Measurements from ENCODE around the gene CAMK1D.

CAMK1D gene

DNA sequence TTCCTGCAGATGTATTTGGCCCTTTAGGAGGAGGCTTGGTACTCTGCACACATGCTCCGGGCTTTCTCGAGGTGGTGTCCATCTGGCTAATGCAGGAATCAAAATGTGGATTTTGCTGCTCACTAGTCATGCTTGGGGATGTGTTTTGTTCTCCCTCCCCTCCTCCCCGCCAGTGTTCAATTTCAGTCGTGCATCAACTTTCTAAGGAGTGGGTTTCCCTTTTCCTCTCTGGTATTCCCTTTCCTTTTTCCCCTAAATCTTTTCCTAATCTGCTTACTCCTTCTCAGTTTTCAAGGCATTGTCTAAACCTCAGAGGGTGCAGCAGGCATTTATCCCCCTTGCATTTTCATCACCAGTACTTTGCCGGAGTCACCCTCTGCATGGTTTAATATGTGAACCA is 450.4 kb downstream of the CAMK1D start:
- peak overlapping the region; percentile 76 to 90 (median 77) for H3K27ac Mint-ChIP-seq
- no peaks in the 10 kb centered on the region for H3K9me3 Mint-ChIP-seq
- H3K36me3 Mint-ChIP-seq (ENCODE audit: low read depth) = no peaks in the 10 kb centered on the region
- H3K4me3 Mint-ChIP-seq = peak overlapping the region in 1 of 3 experiments; percentile 40
- TF ChIP-seq, protein P1, sequence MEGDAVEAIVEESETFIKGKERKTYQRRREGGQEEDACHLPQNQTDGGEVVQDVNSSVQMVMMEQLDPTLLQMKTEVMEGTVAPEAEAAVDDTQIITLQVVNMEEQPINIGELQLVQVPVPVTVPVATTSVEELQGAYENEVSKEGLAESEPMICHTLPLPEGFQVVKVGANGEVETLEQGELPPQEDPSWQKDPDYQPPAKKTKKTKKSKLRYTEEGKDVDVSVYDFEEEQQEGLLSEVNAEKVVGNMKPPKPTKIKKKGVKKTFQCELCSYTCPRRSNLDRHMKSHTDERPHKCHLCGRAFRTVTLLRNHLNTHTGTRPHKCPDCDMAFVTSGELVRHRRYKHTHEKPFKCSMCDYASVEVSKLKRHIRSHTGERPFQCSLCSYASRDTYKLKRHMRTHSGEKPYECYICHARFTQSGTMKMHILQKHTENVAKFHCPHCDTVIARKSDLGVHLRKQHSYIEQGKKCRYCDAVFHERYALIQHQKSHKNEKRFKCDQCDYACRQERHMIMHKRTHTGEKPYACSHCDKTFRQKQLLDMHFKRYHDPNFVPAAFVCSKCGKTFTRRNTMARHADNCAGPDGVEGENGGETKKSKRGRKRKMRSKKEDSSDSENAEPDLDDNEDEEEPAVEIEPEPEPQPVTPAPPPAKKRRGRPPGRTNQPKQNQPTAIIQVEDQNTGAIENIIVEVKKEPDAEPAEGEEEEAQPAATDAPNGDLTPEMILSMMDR (IDR thresholded peaks at IDR 0.05; ENCODE audit: unreplicated experiment in 3 of 3) = no peak
- H3K27me3 Mint-ChIP-seq (ENCODE audit: low read depth) = no peaks in the 10 kb centered on the region
- H3K4me1 Mint-ChIP-seq = peaks cover 72% of the 10 kb centered on the region

DNA sequence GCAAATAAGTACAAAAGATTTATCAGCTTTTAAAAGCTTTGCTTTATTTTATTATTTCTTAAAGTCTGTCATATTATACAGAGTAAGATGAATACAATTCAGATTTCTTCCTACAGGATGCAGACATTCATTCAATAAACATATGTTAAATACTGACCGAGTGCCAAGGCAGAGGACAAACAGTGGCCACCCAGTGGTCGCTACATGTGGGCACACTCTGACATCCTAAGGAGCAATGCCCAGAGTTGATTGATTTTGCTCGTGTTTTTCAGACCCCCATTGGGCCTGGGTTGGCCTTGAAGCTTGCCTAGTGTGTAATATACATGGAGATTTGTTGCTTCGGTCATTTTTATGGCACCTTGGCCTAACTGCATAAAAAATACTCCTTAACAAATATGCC is 451.0 kb downstream of the CAMK1D start:
- Mint-ChIP-seq H3K36me3 (ENCODE audit: low read depth) (no peaks in the 10 kb centered on the region), H3K27me3 (ENCODE audit: low read depth) (no peaks in the 10 kb centered on the region), H3K9me3 (no peaks in the 10 kb centered on the region), H3K4me1 (peaks cover 66% of the 10 kb centered on the region), H3K27ac (peak overlapping the region; percentile 73 to 90 (median 76)), H3K4me3 (no peak overlapping the region)
- TF ChIP-seq, protein P1 (IDR thresholded peaks at IDR 0.05; ENCODE audit: unreplicated experiment in 3 of 3) = peak; percentile 23 to 28 (median 24)

DNA sequence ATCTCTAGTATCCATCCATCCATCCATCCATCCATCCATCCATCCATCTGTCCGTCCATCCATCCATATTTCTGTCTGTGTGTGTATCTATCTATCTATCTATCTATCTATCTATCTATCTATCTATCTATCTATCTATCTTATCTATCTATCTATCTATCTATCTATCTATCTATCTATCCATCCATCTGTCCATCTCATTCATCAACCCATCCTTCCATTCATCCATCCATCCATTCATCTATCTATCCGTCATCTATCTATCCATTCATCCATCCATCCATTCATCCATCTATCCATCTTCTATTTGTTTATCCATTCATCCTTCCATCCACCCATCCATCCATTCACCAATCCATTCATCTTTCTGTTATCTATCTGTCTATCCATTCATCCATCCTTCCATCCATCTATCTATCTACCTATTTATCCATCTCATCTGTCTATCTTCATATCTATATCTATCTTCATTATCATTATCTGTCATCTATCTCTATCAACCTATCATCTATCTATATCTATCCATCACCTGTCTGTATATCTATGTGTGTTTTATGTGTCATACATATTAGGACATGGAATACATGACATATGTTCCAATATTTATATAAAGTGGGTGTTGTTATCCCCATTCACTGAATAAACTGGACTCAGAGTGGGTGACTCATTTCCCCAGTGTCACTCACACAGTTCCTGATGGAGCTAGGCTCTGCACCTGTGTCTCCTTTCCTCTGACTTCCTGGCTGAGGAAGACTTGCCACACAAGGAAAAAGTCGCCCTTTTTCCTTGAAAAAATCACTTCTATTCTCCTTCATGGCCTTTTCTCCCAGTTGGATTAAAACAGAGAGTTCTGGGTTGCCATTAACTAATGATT is 452.1 kb downstream of the CAMK1D start:
- Mint-ChIP-seq H3K36me3 (ENCODE audit: low read depth) (no peaks in the 10 kb centered on the region), H3K4me1 (peaks cover 54% of the 10 kb centered on the region), H3K27ac (peak overlapping the region; percentile 2 to 76 (median 11)), H3K4me3 (no peak overlapping the region), H3K27me3 (ENCODE audit: low read depth) (no peaks in the 10 kb centered on the region), H3K9me3 (no peaks in the 10 kb centered on the region)
- TF ChIP-seq, protein P1 (IDR thresholded peaks at IDR 0.05; ENCODE audit: unreplicated experiment in 3 of 3) = no peak

DNA sequence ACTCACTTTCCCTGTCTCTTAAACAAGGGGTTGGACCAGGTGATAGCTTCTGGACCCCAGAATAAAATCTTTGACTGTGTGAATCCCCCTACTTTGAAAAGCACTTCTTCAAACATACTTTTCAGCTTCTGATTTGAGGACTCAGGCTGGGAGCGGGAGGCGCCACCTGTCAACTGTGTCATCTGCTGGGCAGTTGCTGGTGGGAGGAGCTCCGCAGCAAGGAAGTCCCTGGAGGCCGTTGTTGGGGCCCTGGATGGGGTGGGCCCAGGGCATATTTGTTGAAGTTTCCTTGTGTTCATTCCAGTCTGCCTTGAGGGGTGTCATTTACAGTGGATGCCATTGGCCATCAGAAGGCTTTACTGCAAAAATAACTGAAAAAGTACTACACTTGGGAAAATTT is 454.4 kb downstream of the CAMK1D start:
- no peak overlapping the region for H3K4me3 Mint-ChIP-seq
- no peak overlapping the region for H3K27ac Mint-ChIP-seq

DNA sequence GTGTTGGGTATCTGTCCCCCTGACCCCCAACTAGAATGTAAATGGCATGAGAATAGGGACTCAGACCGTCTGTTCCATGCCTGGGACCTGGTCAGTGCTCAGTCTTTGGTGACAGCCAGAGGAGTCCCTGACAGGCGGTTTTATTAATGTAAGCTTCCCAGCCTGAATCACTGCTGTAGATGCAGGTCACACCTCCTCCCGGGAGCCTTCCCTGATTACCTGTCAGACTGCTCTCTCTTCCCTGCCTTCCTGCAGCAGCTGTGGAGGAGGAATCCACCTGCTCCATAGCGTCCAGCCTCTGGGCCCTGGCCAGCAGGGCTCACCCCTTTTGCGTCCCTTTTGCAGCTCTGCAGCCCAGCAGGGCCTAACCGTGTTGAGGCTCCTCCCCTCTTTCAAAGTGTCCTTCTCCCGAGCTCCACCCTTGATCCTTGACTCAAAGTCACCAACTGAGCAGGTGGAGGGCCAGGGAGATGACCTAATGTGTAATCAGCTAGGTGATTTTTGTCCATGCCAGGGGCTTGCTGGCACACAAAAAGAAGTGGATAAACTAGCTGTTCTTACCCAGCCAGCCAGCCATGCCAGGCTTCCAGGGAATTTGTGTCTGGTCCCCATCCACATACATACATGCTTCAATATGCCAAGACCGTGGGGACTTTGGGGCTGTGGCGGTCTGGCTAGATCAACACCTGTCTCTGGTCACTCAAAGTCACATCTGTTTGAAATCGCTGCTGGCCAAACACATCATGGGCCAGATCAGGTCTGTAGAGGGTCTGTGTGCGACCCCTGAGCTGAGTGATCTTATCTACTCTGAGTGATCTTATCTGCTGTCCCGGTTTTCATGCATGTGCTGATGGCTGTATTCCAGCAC is 457.1 kb downstream of the CAMK1D start:
- TF ChIP-seq, protein P1 (IDR thresholded peaks at IDR 0.05; ENCODE audit: unreplicated experiment in 3 of 3) = no peak
- H3K27ac Mint-ChIP-seq = peak overlapping the region in 1 of 3 experiments; percentile 40

More for the DNA sequence above, 454.4 kb downstream of the CAMK1D start:
- TF ChIP-seq, protein P1 (IDR thresholded peaks at IDR 0.05; ENCODE audit: unreplicated experiment in 3 of 3) = no peak
- Mint-ChIP-seq H3K27me3 (ENCODE audit: low read depth) (no peaks in the 10 kb centered on the region), H3K9me3 (no peaks in the 10 kb centered on the region), H3K36me3 (ENCODE audit: low read depth) (no peaks in the 10 kb centered on the region), H3K4me1 (peaks cover 44% of the 10 kb centered on the region)

More for the DNA sequence above, 457.1 kb downstream of the CAMK1D start:
- no peaks in the 10 kb centered on the region for H3K36me3 Mint-ChIP-seq (ENCODE audit: low read depth)
- no peak overlapping the region for H3K4me3 Mint-ChIP-seq
- peaks cover 18% of the 10 kb centered on the region for H3K4me1 Mint-ChIP-seq
- H3K27me3 Mint-ChIP-seq (ENCODE audit: low read depth) = no peaks in the 10 kb centered on the region
- H3K9me3 Mint-ChIP-seq = peaks cover 5% of the 10 kb centered on the region
